ENCODE results near the gene TMEM17.

The TMEM17 gene

DNA sequence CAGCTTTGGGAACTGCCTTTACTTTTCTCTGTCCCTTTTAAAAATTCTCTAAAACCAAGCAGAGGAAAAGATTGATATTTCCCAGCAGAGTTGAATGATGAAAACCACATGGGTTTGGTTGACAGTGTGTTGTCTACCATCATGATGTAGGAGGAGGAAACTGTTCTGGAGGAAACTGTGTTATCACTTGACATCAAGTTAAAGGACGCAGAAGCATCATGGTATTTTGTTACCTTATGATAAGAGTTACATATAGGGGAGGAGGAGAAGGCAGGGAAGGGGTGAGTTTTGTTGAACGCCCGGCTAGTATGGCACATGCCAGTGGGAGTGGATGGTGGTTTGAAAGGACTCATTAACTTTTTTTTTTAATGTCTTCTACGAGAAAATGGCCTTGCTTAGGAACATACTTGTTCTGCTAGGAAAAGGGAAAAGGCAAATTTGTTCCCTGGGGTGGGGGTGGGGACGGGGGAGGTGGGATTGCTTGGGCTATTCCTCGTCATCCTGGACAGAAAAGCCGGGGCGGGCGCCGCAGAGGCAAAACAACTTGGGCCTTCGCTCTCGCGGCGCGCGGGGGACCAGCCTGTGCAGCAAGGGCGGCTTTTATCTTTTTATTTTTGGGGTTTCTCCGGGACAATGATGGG is 766 bp downstream of the TMEM17 start:
- no peak for TF ChIP-seq TOX (CRISPR knock-in tag; IDR thresholded peaks at IDR 0.05; ENCODE audit: borderline replicate concordance)
- TF ChIP-seq ESRRG (CRISPR knock-in tag; IDR thresholded peaks at IDR 0.05): no peak
- TF ChIP-seq, protein P1, sequence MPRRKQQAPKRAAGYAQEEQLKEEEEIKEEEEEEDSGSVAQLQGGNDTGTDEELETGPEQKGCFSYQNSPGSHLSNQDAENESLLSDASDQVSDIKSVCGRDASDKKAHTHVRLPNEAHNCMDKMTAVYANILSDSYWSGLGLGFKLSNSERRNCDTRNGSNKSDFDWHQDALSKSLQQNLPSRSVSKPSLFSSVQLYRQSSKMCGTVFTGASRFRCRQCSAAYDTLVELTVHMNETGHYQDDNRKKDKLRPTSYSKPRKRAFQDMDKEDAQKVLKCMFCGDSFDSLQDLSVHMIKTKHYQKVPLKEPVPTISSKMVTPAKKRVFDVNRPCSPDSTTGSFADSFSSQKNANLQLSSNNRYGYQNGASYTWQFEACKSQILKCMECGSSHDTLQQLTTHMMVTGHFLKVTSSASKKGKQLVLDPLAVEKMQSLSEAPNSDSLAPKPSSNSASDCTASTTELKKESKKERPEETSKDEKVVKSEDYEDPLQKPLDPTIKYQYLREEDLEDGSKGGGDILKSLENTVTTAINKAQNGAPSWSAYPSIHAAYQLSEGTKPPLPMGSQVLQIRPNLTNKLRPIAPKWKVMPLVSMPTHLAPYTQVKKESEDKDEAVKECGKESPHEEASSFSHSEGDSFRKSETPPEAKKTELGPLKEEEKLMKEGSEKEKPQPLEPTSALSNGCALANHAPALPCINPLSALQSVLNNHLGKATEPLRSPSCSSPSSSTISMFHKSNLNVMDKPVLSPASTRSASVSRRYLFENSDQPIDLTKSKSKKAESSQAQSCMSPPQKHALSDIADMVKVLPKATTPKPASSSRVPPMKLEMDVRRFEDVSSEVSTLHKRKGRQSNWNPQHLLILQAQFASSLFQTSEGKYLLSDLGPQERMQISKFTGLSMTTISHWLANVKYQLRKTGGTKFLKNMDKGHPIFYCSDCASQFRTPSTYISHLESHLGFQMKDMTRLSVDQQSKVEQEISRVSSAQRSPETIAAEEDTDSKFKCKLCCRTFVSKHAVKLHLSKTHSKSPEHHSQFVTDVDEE (CRISPR knock-in tag; IDR thresholded peaks at IDR 0.05): no peak
- TF ChIP-seq OSR1 (CRISPR knock-in tag; IDR thresholded peaks at IDR 0.05): no peak
- TF ChIP-seq, protein P2, sequence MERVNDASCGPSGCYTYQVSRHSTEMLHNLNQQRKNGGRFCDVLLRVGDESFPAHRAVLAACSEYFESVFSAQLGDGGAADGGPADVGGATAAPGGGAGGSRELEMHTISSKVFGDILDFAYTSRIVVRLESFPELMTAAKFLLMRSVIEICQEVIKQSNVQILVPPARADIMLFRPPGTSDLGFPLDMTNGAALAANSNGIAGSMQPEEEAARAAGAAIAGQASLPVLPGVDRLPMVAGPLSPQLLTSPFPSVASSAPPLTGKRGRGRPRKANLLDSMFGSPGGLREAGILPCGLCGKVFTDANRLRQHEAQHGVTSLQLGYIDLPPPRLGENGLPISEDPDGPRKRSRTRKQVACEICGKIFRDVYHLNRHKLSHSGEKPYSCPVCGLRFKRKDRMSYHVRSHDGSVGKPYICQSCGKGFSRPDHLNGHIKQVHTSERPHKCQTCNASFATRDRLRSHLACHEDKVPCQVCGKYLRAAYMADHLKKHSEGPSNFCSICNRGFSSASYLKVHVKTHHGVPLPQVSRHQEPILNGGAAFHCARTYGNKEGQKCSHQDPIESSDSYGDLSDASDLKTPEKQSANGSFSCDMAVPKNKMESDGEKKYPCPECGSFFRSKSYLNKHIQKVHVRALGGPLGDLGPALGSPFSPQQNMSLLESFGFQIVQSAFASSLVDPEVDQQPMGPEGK (CRISPR knock-in tag; IDR thresholded peaks at IDR 0.05; ENCODE audit: borderline replicate concordance): no peak
- TF ChIP-seq, protein P3, sequence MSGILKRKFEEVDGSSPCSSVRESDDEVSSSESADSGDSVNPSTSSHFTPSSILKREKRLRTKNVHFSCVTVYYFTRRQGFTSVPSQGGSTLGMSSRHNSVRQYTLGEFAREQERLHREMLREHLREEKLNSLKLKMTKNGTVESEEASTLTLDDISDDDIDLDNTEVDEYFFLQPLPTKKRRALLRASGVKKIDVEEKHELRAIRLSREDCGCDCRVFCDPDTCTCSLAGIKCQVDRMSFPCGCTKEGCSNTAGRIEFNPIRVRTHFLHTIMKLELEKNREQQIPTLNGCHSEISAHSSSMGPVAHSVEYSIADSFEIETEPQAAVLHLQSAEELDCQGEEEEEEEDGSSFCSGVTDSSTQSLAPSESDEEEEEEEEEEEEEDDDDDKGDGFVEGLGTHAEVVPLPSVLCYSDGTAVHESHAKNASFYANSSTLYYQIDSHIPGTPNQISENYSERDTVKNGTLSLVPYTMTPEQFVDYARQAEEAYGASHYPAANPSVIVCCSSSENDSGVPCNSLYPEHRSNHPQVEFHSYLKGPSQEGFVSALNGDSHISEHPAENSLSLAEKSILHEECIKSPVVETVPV (CRISPR knock-in tag; IDR thresholded peaks at IDR 0.05): no peak
- no peak for TF ChIP-seq ZFP30 (CRISPR knock-in tag; IDR thresholded peaks at IDR 0.05)
- TF ChIP-seq, protein P4, sequence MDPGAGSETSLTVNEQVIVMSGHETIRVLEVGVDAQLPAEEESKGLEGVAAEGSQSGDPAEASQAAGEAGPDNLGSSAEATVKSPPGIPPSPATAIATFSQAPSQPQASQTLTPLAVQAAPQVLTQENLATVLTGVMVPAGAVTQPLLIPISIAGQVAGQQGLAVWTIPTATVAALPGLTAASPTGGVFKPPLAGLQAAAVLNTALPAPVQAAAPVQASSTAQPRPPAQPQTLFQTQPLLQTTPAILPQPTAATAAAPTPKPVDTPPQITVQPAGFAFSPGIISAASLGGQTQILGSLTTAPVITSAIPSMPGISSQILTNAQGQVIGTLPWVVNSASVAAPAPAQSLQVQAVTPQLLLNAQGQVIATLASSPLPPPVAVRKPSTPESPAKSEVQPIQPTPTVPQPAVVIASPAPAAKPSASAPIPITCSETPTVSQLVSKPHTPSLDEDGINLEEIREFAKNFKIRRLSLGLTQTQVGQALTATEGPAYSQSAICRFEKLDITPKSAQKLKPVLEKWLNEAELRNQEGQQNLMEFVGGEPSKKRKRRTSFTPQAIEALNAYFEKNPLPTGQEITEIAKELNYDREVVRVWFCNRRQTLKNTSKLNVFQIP (CRISPR knock-in tag; IDR thresholded peaks at IDR 0.05; ENCODE audit: borderline replicate concordance, low read depth): no peak
- no peak for TF ChIP-seq CSDC2 (CRISPR knock-in tag; IDR thresholded peaks at IDR 0.05)
- TF ChIP-seq, protein P5, sequence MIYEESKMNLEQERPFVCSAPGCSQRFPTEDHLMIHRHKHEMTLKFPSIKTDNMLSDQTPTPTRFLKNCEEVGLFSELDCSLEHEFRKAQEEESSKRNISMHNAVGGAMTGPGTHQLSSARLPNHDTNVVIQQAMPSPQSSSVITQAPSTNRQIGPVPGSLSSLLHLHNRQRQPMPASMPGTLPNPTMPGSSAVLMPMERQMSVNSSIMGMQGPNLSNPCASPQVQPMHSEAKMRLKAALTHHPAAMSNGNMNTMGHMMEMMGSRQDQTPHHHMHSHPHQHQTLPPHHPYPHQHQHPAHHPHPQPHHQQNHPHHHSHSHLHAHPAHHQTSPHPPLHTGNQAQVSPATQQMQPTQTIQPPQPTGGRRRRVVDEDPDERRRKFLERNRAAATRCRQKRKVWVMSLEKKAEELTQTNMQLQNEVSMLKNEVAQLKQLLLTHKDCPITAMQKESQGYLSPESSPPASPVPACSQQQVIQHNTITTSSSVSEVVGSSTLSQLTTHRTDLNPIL (CRISPR knock-in tag; IDR thresholded peaks at IDR 0.05; ENCODE audit: low read depth): no peak
- no peak for TF ChIP-seq GLIS3 (CRISPR knock-in tag; IDR thresholded peaks at IDR 0.05)
- TF ChIP-seq ZNF565 (CRISPR knock-in tag; conservative IDR thresholded peaks at IDR 0.05; ENCODE audit: low read depth): no peak
- no peak; the same call in 1 of the 2 replicates for TF ChIP-seq TCF4 (CRISPR knock-in tag; IDR thresholded peaks at IDR 0.05; ENCODE audit: borderline replicate concordance)
- no peak for TF ChIP-seq ZNF8 (CRISPR knock-in tag; IDR thresholded peaks at IDR 0.05)
- TF ChIP-seq SNAI2 (CRISPR knock-in tag; IDR thresholded peaks at IDR 0.05): no peak
- no peak for TF ChIP-seq ARNTL (CRISPR knock-in tag; IDR thresholded peaks at IDR 0.05; ENCODE audit: borderline replicate concordance, low read depth)
- TF ChIP-seq PPARA (CRISPR knock-in tag; IDR thresholded peaks at IDR 0.05; ENCODE audit: borderline replicate concordance): no peak
- ATAC-seq: peak; percentile 3; the same call in 1 of the 3 replicates

DNA sequence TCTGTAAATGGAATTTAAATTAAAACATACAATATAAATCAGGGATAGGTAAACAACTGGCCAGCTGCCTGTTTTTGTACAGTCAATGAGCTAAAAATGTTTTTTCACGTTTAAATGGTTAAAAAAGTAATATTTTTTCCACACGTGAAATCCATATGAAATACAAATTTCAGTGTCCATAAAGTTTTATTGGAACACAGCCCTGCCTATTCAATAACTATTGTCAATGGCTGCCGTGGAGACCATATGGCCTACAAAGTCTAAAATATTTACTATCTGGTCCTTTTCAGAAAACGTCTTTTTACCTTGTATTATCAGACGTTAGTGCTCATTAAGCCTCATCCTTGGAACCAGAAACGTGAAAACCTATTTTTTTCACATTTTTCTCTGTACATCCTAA is 1.3 kb downstream of the TMEM17 start:
- ATAC-seq: no peak
- TF ChIP-seq, protein P4 (CRISPR knock-in tag; IDR thresholded peaks at IDR 0.05; ENCODE audit: borderline replicate concordance, low read depth): no peak
- TF ChIP-seq ZFP3 (CRISPR knock-in tag; IDR thresholded peaks at IDR 0.05) (no peak), GLIS3 (CRISPR knock-in tag; IDR thresholded peaks at IDR 0.05) (no peak), ZNF8 (CRISPR knock-in tag; IDR thresholded peaks at IDR 0.05) (no peak), BACH2 (CRISPR knock-in tag; IDR thresholded peaks at IDR 0.05; ENCODE audit: borderline replicate concordance) (no peak), PPARA (CRISPR knock-in tag; IDR thresholded peaks at IDR 0.05; ENCODE audit: borderline replicate concordance) (no peak), CSDC2 (CRISPR knock-in tag; IDR thresholded peaks at IDR 0.05) (no peak), TOX (CRISPR knock-in tag; IDR thresholded peaks at IDR 0.05; ENCODE audit: borderline replicate concordance) (no peak), ISL1 (CRISPR knock-in tag; IDR thresholded peaks at IDR 0.05) (no peak), TCF4 (CRISPR knock-in tag; IDR thresholded peaks at IDR 0.05; ENCODE audit: borderline replicate concordance) (no peak), ZNF70 (CRISPR knock-in tag; IDR thresholded peaks at IDR 0.05) (no peak), OSR1 (CRISPR knock-in tag; IDR thresholded peaks at IDR 0.05) (no peak), ZFP30 (CRISPR knock-in tag; IDR thresholded peaks at IDR 0.05) (no peak), SNAI2 (CRISPR knock-in tag; IDR thresholded peaks at IDR 0.05) (no peak), ESRRG (CRISPR knock-in tag; IDR thresholded peaks at IDR 0.05) (no peak)
- TF ChIP-seq, protein P1 (CRISPR knock-in tag; IDR thresholded peaks at IDR 0.05): no peak
- TF ChIP-seq, protein P3 (CRISPR knock-in tag; IDR thresholded peaks at IDR 0.05): no peak
